ENCODE measurements around the gene RDH5. TPM values are rescaled to one million over a fixed set of nuclear protein-coding genes. Genes with fewer than 3 reads are reported as not detected.

The RDH5 gene
- total and polyA plus RNA-seq, 9 donors: 3.7 to 8.9 (median 5.9) TPM

GRCh38 chr12:55718015-55718414 is 2.2 kb upstream of the RDH5 start:
- peak in 1 of 5 donors; percentile 24 for DNase-seq
- TF ChIP-seq POLR2A (IDR thresholded peaks at IDR 0.05): no peak
- TF ChIP-seq CTCF (IDR thresholded peaks at IDR 0.05): no peak
- H3K9me3 ChIP-seq: no peaks in the 10 kb centered on the region
- WGBS, 3 donors: 3 to 13% (median 10%) methylated on average over 4 of the region's 4 CpGs
- H3K27me3 ChIP-seq: no peaks in the 10 kb centered on the region
- intact Hi-C loops (cut with DNase I): no loop called here
- no peaks in the 10 kb centered on the region for H3K36me3 ChIP-seq
- peak overlapping the region in 1 of 2 donors; percentile 61 for H3K27ac ChIP-seq
- H3K4me3 ChIP-seq: no peak overlapping the region
- peaks cover 12% of the 10 kb centered on the region for H3K4me1 ChIP-seq (ENCODE audit: insufficient read depth)

GRCh38 chr12:55718624-55719275 is 1.4 kb upstream of the RDH5 start:
- 29 to 38% (median 33%) methylated on average over 4 of the region's 4 CpGs for WGBS, 3 donors
- intact Hi-C loops (cut with DNase I): no loop called here
- Histone ChIP-seq H3K27ac (peak overlapping the region; percentile 40 to 47), H3K27me3 (no peaks in the 10 kb centered on the region), H3K4me3 (no peak overlapping the region), H3K9me3 (no peaks in the 10 kb centered on the region), H3K36me3 (no peaks in the 10 kb centered on the region), H3K4me1 (ENCODE audit: insufficient read depth) (peaks cover 12% of the 10 kb centered on the region)
- TF ChIP-seq EP300 (IDR thresholded peaks at IDR 0.05) (no peak), POLR2A (IDR thresholded peaks at IDR 0.05) (no peak), CTCF (IDR thresholded peaks at IDR 0.05) (no peak)
- peak in 1 of 5 donors; percentile 19 for DNase-seq

GRCh38 chr12:55719371-55719770 is 822 bp upstream of the RDH5 start:
- Histone ChIP-seq H3K9me3 (no peaks in the 10 kb centered on the region), H3K4me1 (ENCODE audit: insufficient read depth) (peaks cover 12% of the 10 kb centered on the region), H3K27me3 (no peaks in the 10 kb centered on the region), H3K36me3 (no peaks in the 10 kb centered on the region), H3K27ac (peak overlapping the region; percentile 40 to 47), H3K4me3 (no peak overlapping the region)
- no peak for DNase-seq
- TF ChIP-seq EP300 (IDR thresholded peaks at IDR 0.05) (no peak), CTCF (IDR thresholded peaks at IDR 0.05) (no peak), POLR2A (IDR thresholded peaks at IDR 0.05) (no peak)
- intact Hi-C loops (cut with DNase I): no loop called here
- 70 to 78% (median 76%) methylated on average over 7 of the region's 7 CpGs for WGBS, 3 donors

- no peak overlapping the region for H3K4me3 ChIP-seq
- TF ChIP-seq EP300 (IDR thresholded peaks at IDR 0.05) (no peak), POLR2A (IDR thresholded peaks at IDR 0.05) (no peak), CTCF (IDR thresholded peaks at IDR 0.05) (peak in 1 of 3 donors; percentile 28)
- intact Hi-C loops (cut with DNase I): no loop called here
- H3K4me1 ChIP-seq (ENCODE audit: insufficient read depth): peaks cover 8% of the 10 kb centered on the region
- no peak overlapping the region for H3K27ac ChIP-seq
- H3K36me3 ChIP-seq: no peaks in the 10 kb centered on the region
- DNase-seq: peak in 3 of 5 donors; percentile 47 to 72 (median 58)
- H3K9me3 ChIP-seq: no peaks in the 10 kb centered on the region
- 18 to 32% (median 22%) methylated on average over 9 of the region's 9 CpGs for WGBS, 3 donors
- H3K27me3 ChIP-seq: no peaks in the 10 kb centered on the region
Observed at GRCh38 chr12:55720894-55721444, 776 bp downstream of the RDH5 start.
